NOMO-1 (cell line): ENCODE measurements around the gene EID1.

Source experiments
- DNase-seq, 2 experiments: peaks; one replicate each; lab custom pipeline; 2025; ENCODE audit not compliant: unreplicated experiment in 2 of 2; lab: John Stamatoyannopoulos, UW

EID1 gene

GRCh38 chr15:48868536-48868935 is 9.4 kb upstream of the EID1 start:
- peak in 1 of 2 experiments; percentile 34 for DNase-seq

- no peak for DNase-seq
Measured at GRCh38 chr15:48869966-48870365, 8.0 kb upstream of the EID1 start.

GRCh38 chr15:48871542-48871941 is 6.4 kb upstream of the EID1 start:
- DNase-seq = no peak

GRCh38 chr15:48872632-48873031 is 5.3 kb upstream of the EID1 start:
- DNase-seq = no peak

- no peak for DNase-seq
Measured at GRCh38 chr15:48875241-48875960, 2.5 kb upstream of the EID1 start.

GRCh38 chr15:48876057-48876456 is 1.9 kb upstream of the EID1 start:
- DNase-seq = no peak

- DNase-seq = no peak
Measured at GRCh38 chr15:48880070-48880634, 2.2 kb downstream of the EID1 start.

GRCh38 chr15:48883699-48884098 is 5.8 kb downstream of the EID1 start:
- no peak for DNase-seq

GRCh38 chr15:48887144-48887543 is 9.2 kb downstream of the EID1 start:
- no peak for DNase-seq

GRCh38 chr15:48888191-48888590 is 10.3 kb downstream of the EID1 start:
- DNase-seq = no peak

GRCh38 chr15:48888836-48889235 is 10.9 kb downstream of the EID1 start:
- DNase-seq = no peak

GRCh38 chr15:48889925-48890324 is 12.0 kb downstream of the EID1 start:
- no peak for DNase-seq

GRCh38 chr15:48890375-48890972 is 12.5 kb downstream of the EID1 start:
- DNase-seq = no peak

- DNase-seq = no peak
Measured at GRCh38 chr15:48891232-48891765, 13.4 kb downstream of the EID1 start.

GRCh38 chr15:48893311-48893710 is 15.4 kb downstream of the EID1 start:
- DNase-seq = no peak

- DNase-seq = no peak
Measured at GRCh38 chr15:48896869-48897814, 19.2 kb downstream of the EID1 start.

- DNase-seq = no peak
Measured at GRCh38 chr15:48898032-48898431, 20.1 kb downstream of the EID1 start.

GRCh38 chr15:48898446-48898845 is 20.5 kb downstream of the EID1 start:
- DNase-seq = no peak

GRCh38 chr15:48899793-48900192 is 21.9 kb downstream of the EID1 start:
- no peak for DNase-seq

- no peak for DNase-seq
Measured at GRCh38 chr15:48904758-48905157, 26.8 kb downstream of the EID1 start.

GRCh38 chr15:48905216-48905615 is 27.3 kb downstream of the EID1 start:
- DNase-seq = no peak
